ENCODE results near the gene HRG.
"Not testable (repeated sequence)": the region's sequence is repeated elsewhere in the genome, so short reads cannot be mapped to it uniquely, and the experiment has no call there.

Gene HRG

DNA sequence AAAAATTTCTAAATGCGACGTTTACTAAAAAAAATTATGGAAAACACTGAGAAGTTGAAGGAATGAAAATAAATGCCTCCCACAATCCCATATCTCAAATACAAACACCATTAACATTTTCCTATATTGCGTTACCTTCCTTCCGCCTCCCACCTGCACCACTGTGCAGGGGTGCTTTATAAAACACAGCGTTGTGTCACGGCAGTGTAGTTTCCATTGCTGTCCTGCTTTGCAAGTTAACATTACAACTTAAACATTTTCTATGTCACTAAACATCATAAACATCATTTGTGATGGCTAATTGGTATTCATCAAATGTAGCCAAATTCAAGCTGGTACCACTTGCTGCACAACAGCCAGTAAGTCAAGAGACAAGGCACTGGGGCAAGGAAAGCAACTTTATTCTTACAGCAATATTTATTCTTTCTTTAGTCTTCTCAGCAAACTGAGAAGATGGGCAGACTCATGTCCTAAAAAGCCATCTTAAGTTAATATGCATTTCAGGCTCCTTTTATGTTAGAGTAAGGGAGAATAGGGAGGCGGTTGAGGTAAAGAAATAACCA, 37.9 kb upstream of the HRG start:
- Mint-ChIP-seq H3K36me3 (no peaks in the 10 kb centered on the region), H3K9me3 (no peaks in the 10 kb centered on the region), H3K27ac (no peak overlapping the region), H3K27me3 (peaks cover 11% of the 10 kb centered on the region), H3K4me3 (no peak overlapping the region), H3K4me1 (no peaks in the 10 kb centered on the region)
- CTCF ChIA-PET: no interaction called here
- DNase-seq: no peak

DNA sequence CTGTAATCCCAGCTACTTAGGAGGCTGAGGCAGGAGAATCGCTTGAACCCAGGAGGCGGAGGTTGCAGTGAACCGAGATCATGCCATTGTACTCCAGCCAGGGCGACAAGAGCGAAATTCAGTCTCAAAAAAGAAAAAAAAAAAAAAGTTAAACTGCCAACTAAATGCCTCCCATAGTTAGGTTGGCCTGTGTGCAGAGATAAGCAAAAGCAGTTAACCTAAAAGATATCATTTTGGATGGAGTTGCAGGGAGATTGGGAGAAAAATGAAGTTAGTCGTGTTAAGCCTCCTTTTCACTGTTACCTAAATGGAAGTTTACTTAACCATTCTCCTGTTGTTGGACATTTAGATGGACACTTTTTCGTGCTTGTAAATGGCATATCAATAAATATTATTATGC, 37.1 kb upstream of the HRG start:
- Mint-ChIP-seq H3K27ac (no peak overlapping the region), H3K9me3 (no peaks in the 10 kb centered on the region), H3K4me3 (no peak overlapping the region), H3K27me3 (peaks cover 11% of the 10 kb centered on the region), H3K36me3 (no peaks in the 10 kb centered on the region), H3K4me1 (no peaks in the 10 kb centered on the region)
- no peak for DNase-seq
- CTCF ChIA-PET: no interaction called here

DNA sequence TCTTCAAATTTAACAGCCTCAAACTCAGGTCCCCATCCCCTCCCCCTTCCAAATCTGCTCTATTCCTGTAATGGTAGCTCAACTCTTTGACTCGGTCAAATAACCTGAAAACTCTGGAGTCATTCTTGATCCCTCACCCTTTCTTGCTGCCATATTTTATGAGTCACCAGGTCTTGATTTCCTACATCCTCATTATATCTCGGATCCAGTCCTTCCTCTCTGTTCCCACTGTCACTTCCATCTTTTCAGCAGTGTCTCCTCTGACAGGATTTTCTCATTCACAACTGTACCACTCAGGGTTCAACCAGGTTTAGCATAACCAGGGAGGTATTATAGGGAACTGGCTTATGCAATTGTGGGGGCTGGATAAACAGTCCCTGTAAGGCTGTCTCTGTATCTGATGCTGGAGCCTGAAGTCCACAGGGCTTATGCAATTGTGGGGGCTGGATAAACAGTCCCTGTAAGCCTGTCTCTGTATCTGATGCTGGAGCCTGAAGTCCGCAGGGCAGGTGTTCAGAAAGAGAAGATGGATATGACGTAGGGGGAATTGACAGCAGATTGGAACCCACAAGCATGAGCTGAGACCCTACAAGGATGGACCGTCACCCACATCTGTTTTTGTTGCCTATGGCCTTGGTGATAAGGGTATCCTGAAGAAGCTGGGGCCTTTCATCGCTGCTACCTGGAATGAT, 34.7 kb upstream of the HRG start:
- Mint-ChIP-seq H3K27me3 (peaks cover 11% of the 10 kb centered on the region), H3K27ac (no peak overlapping the region), H3K4me1 (no peaks in the 10 kb centered on the region)

DNA sequence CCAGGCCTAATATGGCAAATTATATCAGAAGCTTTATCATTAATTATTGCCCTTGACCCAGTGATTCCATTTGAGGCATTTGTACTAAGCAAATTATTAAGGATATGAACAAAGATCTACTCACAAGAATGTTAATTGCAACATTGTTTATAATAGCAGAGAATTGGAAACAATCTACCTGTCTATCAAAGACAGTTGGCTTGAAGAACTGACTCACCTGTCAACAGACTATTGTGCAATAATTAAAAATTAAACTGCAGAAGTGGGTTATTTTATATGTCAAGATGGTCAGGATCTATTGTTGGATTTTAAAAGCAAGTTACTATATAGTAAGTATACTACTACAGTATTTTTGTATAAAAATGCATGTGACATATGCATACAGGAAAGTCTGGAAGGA, 32.3 kb upstream of the HRG start:
- peaks cover 17% of the 10 kb centered on the region for H3K27me3 Mint-ChIP-seq
- no peaks in the 10 kb centered on the region for H3K4me1 Mint-ChIP-seq
- H3K27ac Mint-ChIP-seq: no peak overlapping the region
- H3K4me3 Mint-ChIP-seq: no peak overlapping the region
- no peak for DNase-seq
- H3K36me3 Mint-ChIP-seq: no peaks in the 10 kb centered on the region
- H3K9me3 Mint-ChIP-seq: no peaks in the 10 kb centered on the region
- CTCF ChIA-PET: no interaction called here

More for the DNA sequence above, 34.7 kb upstream of the HRG start:
- no peak overlapping the region for H3K4me3 Mint-ChIP-seq
- no peaks in the 10 kb centered on the region for H3K36me3 Mint-ChIP-seq
- no peak for DNase-seq
- H3K9me3 Mint-ChIP-seq: no peaks in the 10 kb centered on the region
- CTCF ChIA-PET: interaction anchor here (1.5 to 1.7 kb wide), 2 partner anchors 14 kb away, joined by 5 to 7 read pairs; no protein-coding TSS in a partner anchor

DNA sequence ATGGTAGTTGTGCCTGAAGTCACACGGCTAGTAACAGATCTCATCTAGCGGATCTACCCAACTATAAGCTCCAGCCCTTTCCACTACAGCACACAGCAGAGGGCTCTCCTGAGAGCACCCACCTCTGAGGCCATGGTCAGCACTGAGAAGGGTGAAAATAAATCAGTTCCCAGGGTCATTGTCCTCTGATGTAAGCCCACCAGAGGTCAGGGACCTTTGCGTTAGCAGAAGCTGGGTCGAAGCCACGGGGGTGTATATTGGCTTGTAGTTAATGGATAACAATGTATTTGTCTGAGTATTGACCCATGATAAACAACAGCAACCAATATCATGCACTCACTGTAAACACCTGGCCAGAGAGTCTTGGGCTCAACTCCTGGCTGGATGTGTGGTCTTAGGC, 31.6 kb upstream of the HRG start:
- H3K4me3 Mint-ChIP-seq, DNase-seq, H3K4me1 Mint-ChIP-seq, H3K9me3 Mint-ChIP-seq, CTCF ChIA-PET, H3K27ac Mint-ChIP-seq, H3K36me3 Mint-ChIP-seq: not testable (repeated sequence)
- H3K27me3 Mint-ChIP-seq: peaks cover 17% of the 10 kb centered on the region

DNA sequence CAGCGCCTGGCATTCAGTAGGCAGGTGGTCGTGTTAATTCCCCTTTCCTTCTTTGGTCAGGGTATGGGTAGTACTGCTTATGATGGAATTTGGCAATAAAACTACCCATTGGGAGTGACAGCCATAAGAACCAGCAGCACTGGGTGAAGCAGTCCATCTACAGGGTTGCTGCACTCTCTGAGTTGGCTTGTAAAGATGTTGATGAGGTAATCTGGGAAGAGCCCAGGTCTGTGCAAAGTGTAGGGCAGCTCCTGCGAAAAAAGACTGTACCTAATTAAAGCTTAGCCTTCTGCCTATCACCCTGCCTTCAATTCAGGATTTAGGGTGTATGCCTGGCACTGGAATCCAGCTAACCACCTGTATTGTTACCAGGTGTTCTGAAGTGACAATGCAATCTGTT, 30.3 kb upstream of the HRG start:
- no peaks in the 10 kb centered on the region for H3K4me1 Mint-ChIP-seq
- DNase-seq: no peak
- H3K4me3 Mint-ChIP-seq: no peak overlapping the region
- H3K36me3 Mint-ChIP-seq: no peaks in the 10 kb centered on the region
- H3K27ac Mint-ChIP-seq: no peak overlapping the region
- CTCF ChIA-PET: interaction anchor here (0.9 kb wide), 1 partner anchor 18 kb away, joined by 3 read pairs; no protein-coding TSS in a partner anchor
- H3K9me3 Mint-ChIP-seq: no peaks in the 10 kb centered on the region
- H3K27me3 Mint-ChIP-seq: peaks cover 17% of the 10 kb centered on the region

DNA sequence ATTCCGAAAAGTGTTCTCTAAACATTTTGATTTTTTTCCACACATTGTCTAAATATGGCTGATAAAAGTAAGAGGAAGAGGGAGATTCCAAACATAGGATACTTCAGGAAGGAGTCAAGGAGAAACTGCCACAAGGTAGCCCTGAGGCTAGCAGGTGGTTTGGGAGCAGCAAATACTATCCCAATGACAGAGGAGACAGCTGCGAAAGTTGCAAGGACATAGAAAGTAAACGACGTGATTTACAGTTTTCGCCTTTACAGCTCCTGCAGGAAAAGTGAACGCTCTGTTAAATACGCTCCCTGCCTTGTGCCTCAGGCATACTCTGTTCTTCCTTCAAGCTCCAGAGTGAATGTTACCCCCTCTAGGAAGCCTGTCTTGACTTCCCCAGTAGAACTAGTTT, 29.3 kb upstream of the HRG start:
- Mint-ChIP-seq H3K27ac (no peak overlapping the region), H3K36me3 (no peaks in the 10 kb centered on the region), H3K27me3 (peaks cover 11% of the 10 kb centered on the region), H3K9me3 (no peaks in the 10 kb centered on the region), H3K4me3 (no peak overlapping the region), H3K4me1 (no peaks in the 10 kb centered on the region)
- no peak for DNase-seq
- CTCF ChIA-PET: no interaction called here

DNA sequence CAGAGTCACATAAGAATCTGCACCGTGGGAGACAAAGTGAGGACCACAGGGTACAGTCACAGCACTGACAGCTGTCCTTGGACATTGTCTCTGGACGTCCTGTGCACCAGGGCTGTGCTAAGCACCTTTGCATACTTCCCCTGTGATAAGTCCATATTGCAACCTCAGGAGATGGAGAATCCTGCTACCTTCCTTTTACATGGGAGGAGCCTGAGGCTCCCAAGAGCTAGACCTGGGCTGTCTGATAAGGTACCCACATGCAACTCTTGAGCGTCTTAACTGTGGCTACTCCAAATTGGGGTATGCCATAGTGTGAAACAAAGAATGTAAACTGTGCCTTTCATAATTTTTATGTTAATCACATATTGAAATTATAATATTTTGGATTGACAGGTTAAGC, 28.1 kb upstream of the HRG start:
- H3K4me3 Mint-ChIP-seq: no peak overlapping the region
- CTCF ChIA-PET: no interaction called here

DNA sequence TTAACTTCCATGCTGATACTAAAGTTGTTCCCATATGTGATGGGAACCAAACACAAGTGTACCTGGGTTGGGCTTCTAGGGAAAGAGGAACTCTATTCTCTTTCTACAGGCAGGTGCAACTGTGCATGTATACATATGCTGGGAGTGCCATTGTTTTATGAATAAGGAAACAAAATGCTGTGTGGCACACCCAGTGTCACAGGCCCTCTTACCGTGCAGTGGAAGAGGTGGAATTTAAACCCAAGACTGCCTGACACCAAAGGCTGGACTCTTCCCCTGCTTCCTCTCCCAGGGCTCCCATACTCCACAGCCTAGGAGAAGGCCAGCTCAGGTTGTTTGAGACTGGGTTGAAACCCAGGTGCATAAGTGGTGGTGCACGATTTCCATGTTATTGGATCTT, 27.6 kb upstream of the HRG start:
- DNase-seq: no peak
- no peaks in the 10 kb centered on the region for H3K9me3 Mint-ChIP-seq
- no peak overlapping the region for H3K27ac Mint-ChIP-seq
- CTCF ChIA-PET: no interaction called here
- peaks cover 11% of the 10 kb centered on the region for H3K27me3 Mint-ChIP-seq
- no peaks in the 10 kb centered on the region for H3K36me3 Mint-ChIP-seq
- peaks cover 3% of the 10 kb centered on the region for H3K4me1 Mint-ChIP-seq
- H3K4me3 Mint-ChIP-seq: no peak overlapping the region

More for the DNA sequence above, 28.1 kb upstream of the HRG start:
- no peak for DNase-seq
- no peaks in the 10 kb centered on the region for H3K4me1 Mint-ChIP-seq
- no peaks in the 10 kb centered on the region for H3K36me3 Mint-ChIP-seq
- H3K9me3 Mint-ChIP-seq: no peaks in the 10 kb centered on the region
- H3K27ac Mint-ChIP-seq: no peak overlapping the region
- H3K27me3 Mint-ChIP-seq: peaks cover 11% of the 10 kb centered on the region

DNA sequence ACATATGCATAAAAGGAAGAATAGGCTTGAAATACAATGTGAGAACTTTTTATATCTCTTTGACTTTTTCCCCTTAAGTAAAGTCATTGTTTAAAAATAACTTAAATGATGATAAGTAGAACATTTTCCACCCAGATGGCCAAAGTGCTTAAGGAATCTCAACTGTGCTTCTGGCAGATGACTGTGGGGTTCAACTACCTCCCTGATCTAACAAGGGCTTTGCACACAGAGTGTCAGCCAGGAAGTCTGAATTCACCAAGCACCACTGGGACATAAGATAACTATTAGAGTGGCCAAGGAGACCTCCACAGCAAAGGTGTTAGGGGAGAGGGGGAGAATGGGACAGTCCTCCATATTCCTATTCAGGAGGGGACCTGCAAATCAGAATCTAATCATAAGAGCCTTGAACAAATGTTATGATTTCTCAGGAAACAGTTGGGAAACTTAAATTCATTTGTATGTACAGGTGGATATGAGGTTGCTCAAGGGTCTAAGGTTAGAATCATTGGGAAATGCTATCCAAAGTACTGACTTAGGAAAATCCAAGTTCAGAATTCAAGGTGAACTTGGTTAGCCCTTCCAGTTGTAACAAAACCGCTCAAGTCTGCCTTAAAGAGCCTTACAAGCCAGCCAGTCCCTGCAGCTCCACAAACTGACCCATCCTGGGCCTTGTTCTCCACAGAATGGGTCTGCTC, 25.9 kb upstream of the HRG start, which contains the start of gene FETUB:
Gene FETUB (plus strand): TSS at position 622 of the 695 bp plus-strand sequence. CDS start 62 bp downstream, at position 684.
- CTCF ChIA-PET: interaction anchor here (0.5 kb wide), 1 partner anchor 165 kb away, joined by 3 read pairs; no protein-coding TSS in a partner anchor
- peaks cover 11% of the 10 kb centered on the region for H3K27me3 Mint-ChIP-seq
- H3K9me3 Mint-ChIP-seq: no peaks in the 10 kb centered on the region
- DNase-seq: no peak
- no peak within 1 kb of the TSS for H3K4me3 Mint-ChIP-seq
- H3K27ac Mint-ChIP-seq: no peak within 1 kb of the TSS
- H3K4me1 Mint-ChIP-seq: peaks cover 8% of the 10 kb centered on the region
- no peaks in the 10 kb centered on the region for H3K36me3 Mint-ChIP-seq

DNA sequence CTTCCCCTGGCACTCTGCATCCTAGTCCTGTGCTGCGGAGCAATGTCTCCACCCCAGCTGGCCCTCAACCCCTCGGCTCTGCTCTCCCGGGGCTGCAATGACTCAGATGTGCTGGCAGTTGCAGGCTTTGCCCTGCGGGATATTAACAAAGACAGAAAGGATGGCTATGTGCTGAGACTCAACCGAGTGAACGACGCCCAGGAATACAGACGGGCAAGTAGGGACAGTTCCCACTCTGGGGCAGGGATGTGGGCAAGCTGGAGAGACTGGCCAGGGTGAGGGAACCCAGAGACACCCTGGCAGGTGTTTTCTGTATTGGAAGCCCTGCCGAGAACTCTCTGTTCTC, 25.4 kb upstream of the HRG start:
- Mint-ChIP-seq H3K4me1 (peaks cover 8% of the 10 kb centered on the region), H3K9me3 (no peaks in the 10 kb centered on the region), H3K36me3 (no peaks in the 10 kb centered on the region), H3K4me3 (no peak overlapping the region), H3K27me3 (peaks cover 11% of the 10 kb centered on the region), H3K27ac (no peak overlapping the region)
- CTCF ChIA-PET: interaction anchor here (1.0 to 1.3 kb wide), 2 partner anchors 11 to 23 kb away, joined by 3 read pairs; no protein-coding TSS in a partner anchor
- DNase-seq: no peak

DNA sequence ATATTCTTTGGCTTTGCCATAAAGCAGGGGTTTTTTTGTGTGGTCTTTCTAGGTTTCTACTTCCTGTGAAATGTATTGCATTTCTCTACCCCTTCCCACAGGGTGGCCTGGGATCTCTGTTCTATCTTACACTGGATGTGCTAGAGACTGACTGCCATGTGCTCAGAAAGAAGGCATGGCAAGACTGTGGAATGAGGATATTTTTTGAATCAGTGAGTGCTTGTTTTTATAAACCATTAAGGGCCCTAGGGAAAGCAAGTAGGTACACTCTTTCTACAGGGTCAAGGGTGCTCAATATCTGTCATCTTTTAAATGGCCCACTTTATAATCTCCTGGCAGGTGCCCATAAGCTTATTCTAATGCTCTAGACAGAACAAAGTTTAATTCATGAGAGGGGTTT, 24.9 kb upstream of the HRG start:
- peaks cover 8% of the 10 kb centered on the region for H3K4me1 Mint-ChIP-seq
- no peak overlapping the region for H3K4me3 Mint-ChIP-seq
- peaks cover 11% of the 10 kb centered on the region for H3K27me3 Mint-ChIP-seq
- no peak for DNase-seq
- H3K27ac Mint-ChIP-seq: no peak overlapping the region
- no peaks in the 10 kb centered on the region for H3K9me3 Mint-ChIP-seq
- CTCF ChIA-PET: interaction anchor here (1.0 to 1.3 kb wide), 3 partner anchors 10 to 26 kb away, joined by 3 to 4 read pairs (median 3); no protein-coding TSS in a partner anchor
- H3K36me3 Mint-ChIP-seq: no peaks in the 10 kb centered on the region

DNA sequence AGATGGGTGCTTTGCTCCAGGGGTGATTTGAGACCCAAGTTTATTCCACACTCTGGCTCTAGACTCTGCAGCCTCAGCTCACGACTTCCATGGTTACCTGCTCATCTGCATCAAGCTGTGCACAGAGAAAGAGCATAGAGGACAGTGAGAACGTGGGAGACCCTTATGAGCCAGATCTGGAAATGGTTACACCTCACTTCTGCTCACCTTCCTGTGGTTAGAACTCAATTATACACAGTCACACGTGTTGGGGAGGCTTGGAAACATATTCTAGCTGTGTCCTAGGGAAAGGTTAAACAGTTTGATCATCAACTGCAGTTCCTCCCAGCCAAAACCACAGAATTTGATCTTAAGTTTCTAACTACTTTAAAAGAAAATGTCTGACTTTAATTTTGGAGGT, 23.8 kb upstream of the HRG start:
- peaks cover 11% of the 10 kb centered on the region for H3K27me3 Mint-ChIP-seq
- no peaks in the 10 kb centered on the region for H3K36me3 Mint-ChIP-seq
- no peaks in the 10 kb centered on the region for H3K9me3 Mint-ChIP-seq
- CTCF ChIA-PET: interaction anchor here (1.2 to 1.3 kb wide), 3 partner anchors 9 to 665 kb away, joined by 3 to 4 read pairs (median 3); no protein-coding TSS in a partner anchor
- H3K27ac Mint-ChIP-seq: no peak overlapping the region
- no peak overlapping the region for H3K4me3 Mint-ChIP-seq
- no peak for DNase-seq
- H3K4me1 Mint-ChIP-seq: peaks cover 8% of the 10 kb centered on the region

DNA sequence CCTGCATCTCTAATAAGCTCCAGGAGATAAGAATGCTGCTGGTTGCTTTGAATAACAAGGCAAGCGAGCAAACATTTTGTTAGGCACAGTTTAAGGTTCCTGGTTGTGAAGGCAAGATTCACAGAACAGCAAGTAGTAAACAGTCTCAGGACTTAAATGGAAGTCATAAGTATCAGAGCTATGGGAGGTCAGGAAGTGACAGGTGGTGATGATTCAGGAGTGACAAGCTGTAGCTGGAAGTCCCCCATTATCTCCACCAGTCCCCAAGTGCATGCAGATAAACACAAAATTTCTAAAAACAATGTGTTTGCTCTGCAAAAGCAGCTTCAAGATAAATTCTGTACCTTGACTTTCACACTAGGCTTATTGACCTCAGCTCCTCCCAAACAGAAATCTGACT, 22.3 kb upstream of the HRG start:
- Mint-ChIP-seq H3K4me3 (no peak overlapping the region), H3K27ac (no peak overlapping the region), H3K4me1 (peaks cover 8% of the 10 kb centered on the region), H3K36me3 (no peaks in the 10 kb centered on the region), H3K9me3 (no peaks in the 10 kb centered on the region), H3K27me3 (peaks cover 6% of the 10 kb centered on the region)
- DNase-seq: no peak
- CTCF ChIA-PET: interaction anchor here (1.0 kb wide), 1 partner anchor 55 kb away, joined by 3 read pairs; no protein-coding TSS in a partner anchor
